GM03348 (cell line): ENCODE data around the gene MRPS12.
A peak's percentile ranks its signal among the peaks of the same experiment; 100 is the strongest.

Experiments
- DNase-seq: peaks from one replicate; pipeline ENCODE4 v3.0.0; 2012; ENCODE audit warnings: low spot score

Gene MRPS12

GRCh38 chr19:38975214-38975860 is 44.6 kb downstream of the MRPS12 start, which contains the start of gene FBXO17:
FBXO17 (minus strand) TSS chr19:38975742; CDS start chr19:38950319, 25,423 bp downstream.
- peak; percentile 88 for DNase-seq

- no peak for DNase-seq
Measured at GRCh38 chr19:38975861-38976271, 45.1 kb downstream of the MRPS12 start.

GRCh38 chr19:38977445-38978325 is 46.9 kb downstream of the MRPS12 start:
- no peak for DNase-seq

GRCh38 chr19:38978326-38978689 is 47.6 kb downstream of the MRPS12 start:
- DNase-seq: no peak

GRCh38 chr19:38979812-38980211 is 49.1 kb downstream of the MRPS12 start:
- no peak for DNase-seq

GRCh38 chr19:38980583-38981374 is 50.0 kb downstream of the MRPS12 start:
- no peak for DNase-seq
